BE2C (cell line): Measurements from ENCODE around the gene RANBP17. TPM values are rescaled to one million over a fixed set of nuclear protein-coding genes. Genes with fewer than 3 reads are reported as not detected.

ENCODE experiments used
- DNase-seq: peaks from one replicate; pipeline ENCODE4 v3.0.0-alpha.2; 2020
- H3K27me3 ChIP-seq: fragments of 250-450 bp; sonication (Bioruptor Pico); 2 replicates; pipeline ENCODE4 v1.5.1; 2020; ENCODE audit warnings: mild to moderate bottlenecking
- H3K36me3 ChIP-seq: fragments of 250-450 bp; sonication (Bioruptor Pico); 2 replicates; pipeline ENCODE4 v1.5.1; 2020; ENCODE audit warnings: mild to moderate bottlenecking
- H3K4me1 ChIP-seq: fragments of 250-450 bp; sonication (Bioruptor Pico); 2 replicates; pipeline ENCODE4 v1.5.1; 2020
- H3K4me3 ChIP-seq: 2 replicates; pipeline ENCODE4 v1.5.1; 2011; ENCODE audit warnings: low read depth, low read length
- H3K9me3 ChIP-seq: fragments of 250-450 bp; sonication (Bioruptor Pico); 2 replicates; pipeline ENCODE4 v1.5.1; 2020
- CTCF ChIP-seq: IDR thresholded peaks from 2 replicates; pipeline ENCODE4 v1.5.1; 2012; ENCODE audit warnings: mild to moderate bottlenecking, low read depth, low read length
- polyA plus RNA-seq: library from polyadenylated mRNA; unstranded; fragments of >200 nt; gene quantifications from one replicate; pipeline ENCODE4 v1.2.1, GENCODE V29; 2012; ENCODE audit warnings: low read depth, missing spikeins; ENCODE audit not compliant: insufficient read length, insufficient read depth

RANBP17 gene
- polyA plus RNA-seq, result 9.4 TPM

GRCh38 chr5:170861917-170862766, at the start of gene RANBP17:
Gene RANBP17 (plus strand): TSS chr5:170862018.
- Histone ChIP-seq H3K9me3 (peaks cover 5% of the 10 kb centered on the region), H3K4me1 (no peaks in the 10 kb centered on the region), H3K27me3 (no peaks in the 10 kb centered on the region), H3K36me3 (no peaks in the 10 kb centered on the region), H3K4me3 (peak within 1 kb of the TSS; percentile 83)
- peak; percentile 95 for DNase-seq
- TF ChIP-seq CTCF, result 0 out of 2 replicates have a peak, but pooled peaks have one; percentile 1

- no peaks in the 10 kb centered on the region for H3K36me3 ChIP-seq
- TF ChIP-seq CTCF, result no peak
- H3K9me3 ChIP-seq, result no peaks in the 10 kb centered on the region
- no peaks in the 10 kb centered on the region for H3K4me1 ChIP-seq
- no peaks in the 10 kb centered on the region for H3K27me3 ChIP-seq
- DNase-seq, result no peak
- no peak overlapping the region for H3K4me3 ChIP-seq
Measured at GRCh38 chr5:170813231-170813630, 48.6 kb upstream of the RANBP17 start.

- H3K36me3 ChIP-seq, result no peaks in the 10 kb centered on the region
- no peaks in the 10 kb centered on the region for H3K4me1 ChIP-seq
- no peak for TF ChIP-seq CTCF
- H3K4me3 ChIP-seq, result no peak overlapping the region
- no peak for DNase-seq
- H3K27me3 ChIP-seq, result no peaks in the 10 kb centered on the region
- no peaks in the 10 kb centered on the region for H3K9me3 ChIP-seq
Measured at GRCh38 chr5:170817195-170817594, 44.6 kb upstream of the RANBP17 start.

DNA sequence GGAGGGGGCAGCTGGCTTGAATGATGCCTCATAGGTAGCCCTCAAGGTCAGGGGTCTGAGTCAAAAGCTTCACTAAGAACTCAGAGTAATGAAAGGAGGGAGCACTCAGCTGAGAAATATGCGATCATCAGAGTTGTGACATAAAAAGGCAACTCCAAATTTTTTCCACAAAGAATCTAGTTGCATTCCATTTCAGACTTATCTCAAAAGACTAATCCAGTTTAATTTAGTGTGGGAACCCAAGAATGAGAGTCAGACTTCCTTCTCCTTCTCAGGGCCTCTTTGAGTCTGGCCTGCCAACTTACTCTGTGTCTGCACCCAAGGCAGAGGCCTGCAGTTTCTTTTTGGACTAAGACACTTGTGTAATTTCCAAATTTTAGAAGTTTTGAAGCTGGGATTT, 43.6 kb upstream of the RANBP17 start:
- TF ChIP-seq CTCF, result no peak
- no peak for DNase-seq
- H3K4me1 ChIP-seq, result no peaks in the 10 kb centered on the region
- H3K27me3 ChIP-seq, result no peaks in the 10 kb centered on the region
- H3K9me3 ChIP-seq, result no peaks in the 10 kb centered on the region
- no peak overlapping the region for H3K4me3 ChIP-seq
- H3K36me3 ChIP-seq, result no peaks in the 10 kb centered on the region

GRCh38 chr5:170819824-170820223, 42.0 kb upstream of the RANBP17 start:
- H3K4me1 ChIP-seq, result no peaks in the 10 kb centered on the region
- no peak overlapping the region for H3K4me3 ChIP-seq
- TF ChIP-seq CTCF, result no peak
- H3K9me3 ChIP-seq, result no peaks in the 10 kb centered on the region
- H3K36me3 ChIP-seq, result no peaks in the 10 kb centered on the region
- no peaks in the 10 kb centered on the region for H3K27me3 ChIP-seq
- DNase-seq, result peak; percentile 18

DNA sequence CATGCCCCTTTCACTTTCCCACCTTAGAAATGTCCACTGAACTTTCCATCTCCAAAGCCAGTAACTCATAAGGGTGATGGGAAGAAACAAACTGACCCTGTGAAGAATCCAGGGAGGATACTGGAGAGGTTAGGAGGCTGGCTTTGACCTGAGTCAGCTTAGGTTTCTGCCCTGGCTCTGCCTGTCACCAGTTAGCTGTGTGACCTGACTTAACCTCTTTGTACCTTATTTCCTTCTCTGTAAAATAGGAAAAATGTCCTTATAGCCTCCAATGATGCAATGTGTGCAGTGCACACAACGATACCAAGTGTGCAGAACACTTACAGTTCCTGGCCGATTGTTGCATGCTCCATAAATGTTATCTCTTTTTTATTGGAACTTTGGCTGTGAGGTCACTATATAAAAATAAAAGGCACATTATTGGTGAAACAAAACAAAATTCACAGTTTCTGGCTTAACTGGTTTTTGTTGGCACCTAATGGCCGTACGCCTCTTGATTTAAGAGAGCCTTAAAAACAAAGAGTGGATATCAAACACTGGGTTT, 40.5 kb upstream of the RANBP17 start:
- no peak overlapping the region for H3K4me3 ChIP-seq
- DNase-seq, result no peak
- H3K27me3 ChIP-seq, result no peaks in the 10 kb centered on the region
- no peak for TF ChIP-seq CTCF
- no peaks in the 10 kb centered on the region for H3K36me3 ChIP-seq
- no peaks in the 10 kb centered on the region for H3K4me1 ChIP-seq
- no peaks in the 10 kb centered on the region for H3K9me3 ChIP-seq
